ENCODE measurements around the gene CCNT2.
"Not testable (repeated sequence)": the region's sequence is repeated elsewhere in the genome, so short reads cannot be mapped to it uniquely, and the experiment has no call there.

CCNT2 gene

GRCh38 chr2:134907441-134908116 is 11.0 kb upstream of the CCNT2 start:
- H3K27ac Mint-ChIP-seq; H3K4me3 Mint-ChIP-seq; H3K4me1 Mint-ChIP-seq (ENCODE audit: low read depth); H3K36me3 Mint-ChIP-seq (ENCODE audit: low read depth): not testable (repeated sequence)
- H3K27me3 Mint-ChIP-seq (ENCODE audit: low read depth) = peaks cover 23% of the 10 kb centered on the region
- peaks cover 15% of the 10 kb centered on the region for H3K9me3 Mint-ChIP-seq

GRCh38 chr2:134910763-134911399 is 7.7 kb upstream of the CCNT2 start:
- H3K27ac Mint-ChIP-seq = no peak overlapping the region
- H3K9me3 Mint-ChIP-seq = peaks cover 19% of the 10 kb centered on the region
- no peaks in the 10 kb centered on the region for H3K4me1 Mint-ChIP-seq (ENCODE audit: low read depth)
- H3K36me3 Mint-ChIP-seq (ENCODE audit: low read depth) = peaks cover 3% of the 10 kb centered on the region
- peaks cover 41% of the 10 kb centered on the region for H3K27me3 Mint-ChIP-seq (ENCODE audit: low read depth)
- H3K4me3 Mint-ChIP-seq = no peak overlapping the region

- no peak overlapping the region for H3K27ac Mint-ChIP-seq
- H3K9me3 Mint-ChIP-seq = peaks cover 19% of the 10 kb centered on the region
- no peaks in the 10 kb centered on the region for H3K4me1 Mint-ChIP-seq (ENCODE audit: low read depth)
- no peak overlapping the region for H3K4me3 Mint-ChIP-seq
- peaks cover 3% of the 10 kb centered on the region for H3K36me3 Mint-ChIP-seq (ENCODE audit: low read depth)
- peaks cover 38% of the 10 kb centered on the region for H3K27me3 Mint-ChIP-seq (ENCODE audit: low read depth)
Observed at GRCh38 chr2:134911400-134911785, 7.2 kb upstream of the CCNT2 start.

- Mint-ChIP-seq H3K4me1 (ENCODE audit: low read depth) (peaks cover 5% of the 10 kb centered on the region), H3K9me3 (peaks cover 19% of the 10 kb centered on the region), H3K36me3 (ENCODE audit: low read depth) (peaks cover 3% of the 10 kb centered on the region), H3K4me3 (no peak overlapping the region), H3K27ac (no peak overlapping the region), H3K27me3 (ENCODE audit: low read depth) (peaks cover 37% of the 10 kb centered on the region)
Observed at GRCh38 chr2:134912361-134912760, 6.3 kb upstream of the CCNT2 start.

GRCh38 chr2:134917360-134917865 is 1.2 kb upstream of the CCNT2 start:
- peaks cover 16% of the 10 kb centered on the region for H3K4me1 Mint-ChIP-seq (ENCODE audit: low read depth)
- H3K27me3 Mint-ChIP-seq (ENCODE audit: low read depth) = peaks cover 23% of the 10 kb centered on the region
- H3K36me3 Mint-ChIP-seq (ENCODE audit: low read depth) = peaks cover 15% of the 10 kb centered on the region
- peaks cover 4% of the 10 kb centered on the region for H3K9me3 Mint-ChIP-seq
- peak overlapping the region; percentile 90 for H3K27ac Mint-ChIP-seq
- H3K4me3 Mint-ChIP-seq = peak overlapping the region; percentile 94

- peaks cover 17% of the 10 kb centered on the region for H3K27me3 Mint-ChIP-seq (ENCODE audit: low read depth)
- peaks cover 3% of the 10 kb centered on the region for H3K9me3 Mint-ChIP-seq
- peak overlapping the region; percentile 94 for H3K4me3 Mint-ChIP-seq
- peaks cover 15% of the 10 kb centered on the region for H3K36me3 Mint-ChIP-seq (ENCODE audit: low read depth)
- peak overlapping the region; percentile 90 for H3K27ac Mint-ChIP-seq
- H3K4me1 Mint-ChIP-seq (ENCODE audit: low read depth) = peaks cover 21% of the 10 kb centered on the region
Observed at GRCh38 chr2:134917888-134918525, 615 bp upstream of the CCNT2 start.

GRCh38 chr2:134919341-134920210 is 954 bp downstream of the CCNT2 start:
- Mint-ChIP-seq H3K4me1 (ENCODE audit: low read depth) (peaks cover 26% of the 10 kb centered on the region), H3K27ac (peak overlapping the region; percentile 90), H3K4me3 (peak overlapping the region; percentile 94), H3K27me3 (ENCODE audit: low read depth) (peaks cover 2% of the 10 kb centered on the region), H3K36me3 (ENCODE audit: low read depth) (peaks cover 19% of the 10 kb centered on the region), H3K9me3 (peaks cover 2% of the 10 kb centered on the region)

- peaks cover 21% of the 10 kb centered on the region for H3K36me3 Mint-ChIP-seq (ENCODE audit: low read depth)
- peaks cover 34% of the 10 kb centered on the region for H3K4me1 Mint-ChIP-seq (ENCODE audit: low read depth)
- H3K27ac Mint-ChIP-seq = no peak overlapping the region
- no peaks in the 10 kb centered on the region for H3K9me3 Mint-ChIP-seq
- H3K27me3 Mint-ChIP-seq (ENCODE audit: low read depth) = no peaks in the 10 kb centered on the region
- H3K4me3 Mint-ChIP-seq = no peak overlapping the region
Observed at GRCh38 chr2:134924912-134925311, 6.3 kb downstream of the CCNT2 start.

GRCh38 chr2:134926231-134926931 is 7.8 kb downstream of the CCNT2 start:
- no peaks in the 10 kb centered on the region for H3K27me3 Mint-ChIP-seq (ENCODE audit: low read depth)
- H3K4me3 Mint-ChIP-seq = no peak overlapping the region
- H3K36me3 Mint-ChIP-seq (ENCODE audit: low read depth) = peaks cover 19% of the 10 kb centered on the region
- no peak overlapping the region for H3K27ac Mint-ChIP-seq
- H3K4me1 Mint-ChIP-seq (ENCODE audit: low read depth) = peaks cover 31% of the 10 kb centered on the region
- H3K9me3 Mint-ChIP-seq = no peaks in the 10 kb centered on the region

GRCh38 chr2:134927195-134927594 is 8.6 kb downstream of the CCNT2 start:
- H3K4me1 Mint-ChIP-seq (ENCODE audit: low read depth) = peaks cover 34% of the 10 kb centered on the region
- no peak overlapping the region for H3K27ac Mint-ChIP-seq
- H3K4me3 Mint-ChIP-seq = no peak overlapping the region
- no peaks in the 10 kb centered on the region for H3K27me3 Mint-ChIP-seq (ENCODE audit: low read depth)
- H3K9me3 Mint-ChIP-seq = no peaks in the 10 kb centered on the region
- H3K36me3 Mint-ChIP-seq (ENCODE audit: low read depth) = peaks cover 22% of the 10 kb centered on the region

GRCh38 chr2:134932864-134933526 is 14.4 kb downstream of the CCNT2 start:
- Mint-ChIP-seq H3K27me3 (ENCODE audit: low read depth) (no peaks in the 10 kb centered on the region), H3K4me1 (ENCODE audit: low read depth) (peaks cover 25% of the 10 kb centered on the region), H3K9me3 (no peaks in the 10 kb centered on the region), H3K27ac (no peak overlapping the region), H3K36me3 (ENCODE audit: low read depth) (peaks cover 16% of the 10 kb centered on the region), H3K4me3 (no peak overlapping the region)

- peaks cover 27% of the 10 kb centered on the region for H3K4me1 Mint-ChIP-seq (ENCODE audit: low read depth)
- no peak overlapping the region for H3K27ac Mint-ChIP-seq
- H3K9me3 Mint-ChIP-seq = no peaks in the 10 kb centered on the region
- peaks cover 18% of the 10 kb centered on the region for H3K36me3 Mint-ChIP-seq (ENCODE audit: low read depth)
- no peak overlapping the region for H3K4me3 Mint-ChIP-seq
- H3K27me3 Mint-ChIP-seq (ENCODE audit: low read depth) = no peaks in the 10 kb centered on the region
Observed at GRCh38 chr2:134933732-134934131, 15.1 kb downstream of the CCNT2 start.

- Mint-ChIP-seq H3K36me3 (ENCODE audit: low read depth) (peaks cover 19% of the 10 kb centered on the region), H3K4me1 (ENCODE audit: low read depth) (peaks cover 28% of the 10 kb centered on the region), H3K4me3 (no peak overlapping the region), H3K27me3 (ENCODE audit: low read depth) (no peaks in the 10 kb centered on the region), H3K27ac (no peak overlapping the region), H3K9me3 (no peaks in the 10 kb centered on the region)
Observed at GRCh38 chr2:134934150-134934549, 15.5 kb downstream of the CCNT2 start.
